ENCODE measurements around the gene PACRG. TPM values are rescaled to one million over a fixed set of nuclear protein-coding genes. Genes with fewer than 3 reads are reported as not detected.

The PACRG gene
- total and polyA plus RNA-seq, 10 of the 15 experiments (the other 5 are each of a cell fraction or from before 2014, with no cell fraction given), result not detected

DNA sequence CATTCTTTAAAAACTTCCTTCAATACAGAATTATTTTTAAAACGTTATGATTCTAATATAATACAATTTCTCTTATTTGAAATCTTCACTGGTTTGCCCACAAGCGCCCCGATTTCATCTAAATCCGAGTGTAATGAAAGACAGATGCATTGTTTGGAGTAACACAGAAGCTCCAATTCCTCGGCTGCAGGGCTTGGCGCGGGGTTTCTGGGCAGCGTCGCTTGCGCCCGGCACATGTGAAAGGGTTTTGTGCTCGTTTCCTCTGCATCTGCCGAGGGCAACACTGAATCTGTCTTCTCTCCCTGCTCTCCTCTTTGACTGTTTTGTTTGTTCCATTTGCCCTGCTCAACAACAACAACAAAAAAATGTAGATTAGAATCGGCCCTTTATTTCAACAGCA is 438.1 kb downstream of the PACRG start:
- TF ChIP-seq, protein P1, sequence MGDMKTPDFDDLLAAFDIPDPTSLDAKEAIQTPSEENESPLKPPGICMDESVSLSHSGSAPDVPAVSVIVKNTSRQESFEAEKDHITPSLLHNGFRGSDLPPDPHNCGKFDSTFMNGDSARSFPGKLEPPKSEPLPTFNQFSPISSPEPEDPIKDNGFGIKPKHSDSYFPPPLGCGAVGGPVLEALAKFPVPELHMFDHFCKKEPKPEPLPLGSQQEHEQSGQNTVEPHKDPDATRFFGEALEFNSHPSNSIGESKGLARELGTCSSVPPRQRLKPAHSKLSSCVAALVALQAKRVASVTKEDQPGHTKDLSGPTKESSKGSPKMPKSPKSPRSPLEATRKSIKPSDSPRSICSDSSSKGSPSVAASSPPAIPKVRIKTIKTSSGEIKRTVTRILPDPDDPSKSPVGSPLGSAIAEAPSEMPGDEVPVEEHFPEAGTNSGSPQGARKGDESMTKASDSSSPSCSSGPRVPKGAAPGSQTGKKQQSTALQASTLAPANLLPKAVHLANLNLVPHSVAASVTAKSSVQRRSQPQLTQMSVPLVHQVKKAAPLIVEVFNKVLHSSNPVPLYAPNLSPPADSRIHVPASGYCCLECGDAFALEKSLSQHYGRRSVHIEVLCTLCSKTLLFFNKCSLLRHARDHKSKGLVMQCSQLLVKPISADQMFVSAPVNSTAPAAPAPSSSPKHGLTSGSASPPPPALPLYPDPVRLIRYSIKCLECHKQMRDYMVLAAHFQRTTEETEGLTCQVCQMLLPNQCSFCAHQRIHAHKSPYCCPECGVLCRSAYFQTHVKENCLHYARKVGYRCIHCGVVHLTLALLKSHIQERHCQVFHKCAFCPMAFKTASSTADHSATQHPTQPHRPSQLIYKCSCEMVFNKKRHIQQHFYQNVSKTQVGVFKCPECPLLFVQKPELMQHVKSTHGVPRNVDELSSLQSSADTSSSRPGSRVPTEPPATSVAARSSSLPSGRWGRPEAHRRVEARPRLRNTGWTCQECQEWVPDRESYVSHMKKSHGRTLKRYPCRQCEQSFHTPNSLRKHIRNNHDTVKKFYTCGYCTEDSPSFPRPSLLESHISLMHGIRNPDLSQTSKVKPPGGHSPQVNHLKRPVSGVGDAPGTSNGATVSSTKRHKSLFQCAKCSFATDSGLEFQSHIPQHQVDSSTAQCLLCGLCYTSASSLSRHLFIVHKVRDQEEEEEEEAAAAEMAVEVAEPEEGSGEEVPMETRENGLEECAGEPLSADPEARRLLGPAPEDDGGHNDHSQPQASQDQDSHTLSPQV (IDR thresholded peaks at IDR 0.05), result no peak
- no peak for TF ChIP-seq YBX1 (IDR thresholded peaks at IDR 0.05)
- TF ChIP-seq MYC (IDR thresholded peaks at IDR 0.05; ENCODE audit: insufficient read depth, insufficient read length, insufficient replicate concordance, low read length, severe bottlenecking), result no peak
- TF ChIP-seq JUND (IDR thresholded peaks at IDR 0.05; ENCODE audit: low read depth, low read length), result no peak
- no peak for TF ChIP-seq TAF1 (IDR thresholded peaks at IDR 0.05; ENCODE audit: borderline replicate concordance, low read depth, low read length)
- no peak for TF ChIP-seq ETV6 (conservative IDR thresholded peaks at IDR 0.05 in 1 of 2, IDR thresholded peaks at IDR 0.05 in 1 of 2; ENCODE audit: borderline replicate concordance in 1 of 2, low read depth in 1 of 2)
- TF ChIP-seq POLR2A (IDR thresholded peaks at IDR 0.05; ENCODE audit: low read depth, low read length), result no peak
- no peak for TF ChIP-seq NBN (IDR thresholded peaks at IDR 0.05)
- no peaks in the 10 kb centered on the region for H3K79me2 ChIP-seq (ENCODE audit: control insufficient read depth, insufficient read depth, low read length)
- DNase-seq (ENCODE audit: low read depth, low spot score) (no peak), FAIRE-seq (no peak), ATAC-seq (no peak)
- no peak overlapping the region for H3K27ac ChIP-seq (ENCODE audit: control insufficient read depth, insufficient read depth)
- no peaks in the 10 kb centered on the region for H3K36me3 ChIP-seq (ENCODE audit: control insufficient read depth in 2 of 2, insufficient read depth in 2 of 2, low read length in 1 of 2)
- no peaks in the 10 kb centered on the region for H4K20me1 ChIP-seq (ENCODE audit: control insufficient read depth, insufficient read depth)
- 54% methylated on average over 14 of the region's 14 CpGs for WGBS (ENCODE audit: insufficient coverage, insufficient replicate concordance, low lambda C conversion rate, missing lambda C conversion rate)
- ChIA-PET POLR2A (no interaction called here), RAD21 (ENCODE audit: unreplicated experiment) (no interaction called here), CTCF (no interaction called here), SMC1A (ENCODE audit: uncharacterized antibody, unreplicated experiment) (no interaction called here)
- H3K9ac ChIP-seq (ENCODE audit: control insufficient read depth, insufficient read depth, low read length), result no peak overlapping the region
- no peaks in the 10 kb centered on the region for H3K9me3 ChIP-seq (replicated peaks; ENCODE audit: control insufficient read depth, insufficient read depth, low read length)
- no peak overlapping the region for H3K4me2 ChIP-seq (ENCODE audit: control insufficient read depth, insufficient read depth)
- no peak overlapping the region for H3K4me3 ChIP-seq
- H2AFZ ChIP-seq (ENCODE audit: control insufficient read depth, low read depth, low read length), result no peak overlapping the region
- no TSS peak for BruUV-seq (replicated peaks)
- in situ Hi-C loops (cut with MboI), result no loop called here
- H3K27me3 ChIP-seq (replicated peaks in 1 of 2; ENCODE audit: control insufficient read depth in 2 of 2, insufficient read depth in 2 of 2, low read length in 1 of 2), result no peaks in the 10 kb centered on the region
- intact Hi-C loops (cut with micrococcal nuclease; ENCODE audit: unreplicated experiment), result no loop called here
- no peaks in the 10 kb centered on the region for H3K4me1 ChIP-seq (ENCODE audit: control insufficient read depth, insufficient read depth, low read length)
